SJCRH30 (cell line): ENCODE results near the gene HDAC1. TPM values are rescaled to one million over a fixed set of nuclear protein-coding genes. Genes with fewer than 3 reads are reported as not detected.
"Not testable (repeated sequence)": the region's sequence is repeated elsewhere in the genome, so short reads cannot be mapped to it uniquely, and the experiment has no call there.

Experiments
- DNase-seq, 2 experiments: peaks; one replicate each; pipeline ENCODE4 v3.0.0-alpha.2; 2015 to 2020
- H3K27ac ChIP-seq: fragments of 250-450 bp; sonication (Bioruptor Pico); 2 replicates; pipeline ENCODE4 v1.5.1; 2020; ENCODE audit warnings: mild to moderate bottlenecking, moderate library complexity
- H3K27me3 ChIP-seq: fragments of 250-450 bp; sonication (Bioruptor Pico); 2 replicates; pipeline ENCODE4 v1.5.1; 2020; ENCODE audit warnings: mild to moderate bottlenecking, moderate library complexity
- H3K36me3 ChIP-seq: fragments of 250-450 bp; sonication (Bioruptor Pico); 2 replicates; pipeline ENCODE4 v1.5.1; 2020; ENCODE audit warnings: mild to moderate bottlenecking, moderate library complexity
- H3K4me1 ChIP-seq: fragments of 250-450 bp; sonication (Bioruptor Pico); 2 replicates; pipeline ENCODE4 v1.5.1; 2020; ENCODE audit warnings: mild to moderate bottlenecking, moderate library complexity
- H3K4me3 ChIP-seq: fragments of 250-450 bp; sonication (Bioruptor Pico); 2 replicates; pipeline ENCODE4 v1.5.1; 2020; ENCODE audit warnings: mild to moderate bottlenecking, moderate library complexity
- H3K9me3 ChIP-seq: fragments of 250-450 bp; sonication (Bioruptor Pico); replicated peaks from 2 replicates; pipeline ENCODE4 v1.5.1; 2020; ENCODE audit warnings: mild to moderate bottlenecking, moderate library complexity
- total RNA-seq: library from RNA; depleted of rRNA; stranded (reverse); fragments of >200 nt; shearing (Covaris generic); gene quantifications from 2 replicates; pipeline ENCODE4 v1.2.3, GENCODE V29; 2014

Gene HDAC1
- total RNA-seq, 1 experiment from 2014 or later, result 160 TPM

- Histone ChIP-seq H3K27ac (no peak overlapping the region), H3K9me3 (no peaks in the 10 kb centered on the region), H3K27me3 (no peaks in the 10 kb centered on the region), H3K4me3 (no peak overlapping the region), H3K4me1 (peaks cover 25% of the 10 kb centered on the region), H3K36me3 (no peaks in the 10 kb centered on the region)
- no peak for DNase-seq
Observed at GRCh38 chr1:32341186-32341757, 49.4 kb downstream of the HDAC1 start.

- H3K4me3 ChIP-seq, result no peak overlapping the region
- no peaks in the 10 kb centered on the region for H3K36me3 ChIP-seq
- H3K9me3 ChIP-seq, result no peaks in the 10 kb centered on the region
- H3K27me3 ChIP-seq, result no peaks in the 10 kb centered on the region
- no peak overlapping the region for H3K27ac ChIP-seq
- peaks cover 19% of the 10 kb centered on the region for H3K4me1 ChIP-seq
- no peak for DNase-seq
Observed at GRCh38 chr1:32341971-32342370, 50.1 kb downstream of the HDAC1 start.

- no peaks in the 10 kb centered on the region for H3K27me3 ChIP-seq
- no peaks in the 10 kb centered on the region for H3K36me3 ChIP-seq
- H3K27ac ChIP-seq, result no peak overlapping the region
- no peak overlapping the region for H3K4me3 ChIP-seq
- H3K4me1 ChIP-seq, result peaks cover 13% of the 10 kb centered on the region
- H3K9me3 ChIP-seq, result no peaks in the 10 kb centered on the region
- DNase-seq, result no peak
Observed at GRCh38 chr1:32342704-32343103, 50.8 kb downstream of the HDAC1 start.

GRCh38 chr1:32345289-32345827, 53.5 kb downstream of the HDAC1 start:
- Histone ChIP-seq H3K4me1 (no peaks in the 10 kb centered on the region), H3K27me3 (no peaks in the 10 kb centered on the region), H3K9me3 (no peaks in the 10 kb centered on the region), H3K27ac (no peak overlapping the region), H3K4me3 (no peak overlapping the region), H3K36me3 (no peaks in the 10 kb centered on the region)
- peak; percentile 48 to 57 for DNase-seq

- no peaks in the 10 kb centered on the region for H3K27me3 ChIP-seq
- no peak for DNase-seq
Observed at GRCh38 chr1:32346532-32347157, 54.8 kb downstream of the HDAC1 start.

GRCh38 chr1:32349211-32349708, 57.4 kb downstream of the HDAC1 start:
- no peak overlapping the region for H3K4me3 ChIP-seq
- H3K27me3 ChIP-seq, result no peaks in the 10 kb centered on the region
- no peak overlapping the region for H3K27ac ChIP-seq
- no peaks in the 10 kb centered on the region for H3K9me3 ChIP-seq
- no peaks in the 10 kb centered on the region for H3K36me3 ChIP-seq
- DNase-seq, result peak; percentile 48 to 59
- H3K4me1 ChIP-seq, result peaks cover 23% of the 10 kb centered on the region

More at GRCh38 chr1:32346532-32347157, 54.8 kb downstream of the HDAC1 start:
- no peak overlapping the region for H3K4me3 ChIP-seq
- H3K36me3 ChIP-seq, result no peaks in the 10 kb centered on the region
- H3K27ac ChIP-seq, result no peak overlapping the region
- peaks cover 3% of the 10 kb centered on the region; the same call in 1 of the 2 replicates for H3K4me1 ChIP-seq
- H3K9me3 ChIP-seq, result no peaks in the 10 kb centered on the region

GRCh38 chr1:32350785-32351398, 59.0 kb downstream of the HDAC1 start:
- H3K27ac ChIP-seq, result peak overlapping the region; percentile 86; the same call in 1 of the 2 replicates
- no peaks in the 10 kb centered on the region for H3K9me3 ChIP-seq
- H3K27me3 ChIP-seq, result no peaks in the 10 kb centered on the region
- peak overlapping the region; percentile 92 for H3K4me3 ChIP-seq
- H3K4me1 ChIP-seq, result peaks cover 23% of the 10 kb centered on the region
- DNase-seq, result peak; percentile 85 to 89
- H3K36me3 ChIP-seq, result no peaks in the 10 kb centered on the region

GRCh38 chr1:32351399-32352238, 59.7 kb downstream of the HDAC1 start:
- no peaks in the 10 kb centered on the region for H3K27me3 ChIP-seq
- no peaks in the 10 kb centered on the region for H3K36me3 ChIP-seq
- peak overlapping the region; percentile 86 for H3K27ac ChIP-seq
- H3K4me3 ChIP-seq, result peak overlapping the region; percentile 92
- H3K4me1 ChIP-seq, result peaks cover 23% of the 10 kb centered on the region
- H3K9me3 ChIP-seq, result no peaks in the 10 kb centered on the region
- DNase-seq, result peak; percentile 98

GRCh38 chr1:32352239-32352745, 60.4 kb downstream of the HDAC1 start:
- no peak for DNase-seq
- Histone ChIP-seq H3K4me1 (peaks cover 23% of the 10 kb centered on the region), H3K36me3 (no peaks in the 10 kb centered on the region), H3K9me3 (no peaks in the 10 kb centered on the region), H3K27ac (peak overlapping the region; percentile 86), H3K27me3 (no peaks in the 10 kb centered on the region), H3K4me3 (peak overlapping the region; percentile 92)

- H3K4me3 ChIP-seq, result no peak overlapping the region; the same call in 1 of the 2 replicates
- no peaks in the 10 kb centered on the region for H3K36me3 ChIP-seq
- peak overlapping the region; percentile 41 for H3K27ac ChIP-seq
- peak in 1 of 2 experiments; percentile 45 for DNase-seq
- H3K9me3 ChIP-seq, result no peaks in the 10 kb centered on the region
- H3K27me3 ChIP-seq, result no peaks in the 10 kb centered on the region
- H3K4me1 ChIP-seq, result peaks cover 23% of the 10 kb centered on the region
Observed at GRCh38 chr1:32352831-32353383, 61.0 kb downstream of the HDAC1 start.

- peak; percentile 40 to 57 for DNase-seq
- peak overlapping the region; percentile 41 for H3K27ac ChIP-seq
- H3K9me3 ChIP-seq, result no peaks in the 10 kb centered on the region
- no peaks in the 10 kb centered on the region for H3K27me3 ChIP-seq
- H3K36me3 ChIP-seq, result no peaks in the 10 kb centered on the region
- no peak overlapping the region for H3K4me3 ChIP-seq
- peaks cover 23% of the 10 kb centered on the region for H3K4me1 ChIP-seq
Observed at GRCh38 chr1:32353431-32353830, 61.5 kb downstream of the HDAC1 start.

- Histone ChIP-seq H3K36me3 (no peaks in the 10 kb centered on the region), H3K4me1 (peaks cover 23% of the 10 kb centered on the region), H3K4me3 (no peak overlapping the region), H3K27ac (peak overlapping the region; percentile 41; the same call in 1 of the 2 replicates), H3K9me3 (no peaks in the 10 kb centered on the region), H3K27me3 (no peaks in the 10 kb centered on the region)
- DNase-seq, result no peak
Observed at GRCh38 chr1:32353886-32354570, 62.1 kb downstream of the HDAC1 start.

- H3K4me1 ChIP-seq, result peaks cover 22% of the 10 kb centered on the region
- H3K27ac ChIP-seq, H3K9me3 ChIP-seq, H3K27me3 ChIP-seq, H3K4me3 ChIP-seq, DNase-seq, H3K36me3 ChIP-seq: not testable (repeated sequence)
Observed at GRCh38 chr1:32355778-32356177, 63.9 kb downstream of the HDAC1 start.
